Measurements from ENCODE around the gene CRAMP1.

Gene CRAMP1

GRCh38 chr16:1583180-1583579 lies 29.0 kb upstream of the CRAMP1 start (continued):
- TF ChIP-seq ZNF394 (tag by site-specific recombination; IDR thresholded peaks at IDR 0.05; ENCODE audit: borderline replicate concordance), result no peak
- no peak for TF ChIP-seq ZFP69B (tag by site-specific recombination; IDR thresholded peaks at IDR 0.05)
- TF ChIP-seq ZNF76 (tag by site-specific recombination; IDR thresholded peaks at IDR 0.05; ENCODE audit: borderline replicate concordance, low read depth), result no peak
- TF ChIP-seq ATF2 (tag by site-specific recombination; IDR thresholded peaks at IDR 0.05; ENCODE audit: low read depth), result no peak
- TF ChIP-seq ZNF416 (tag by site-specific recombination; IDR thresholded peaks at IDR 0.05), result no peak
- no peak for TF ChIP-seq FEZF1 (tag by site-specific recombination; IDR thresholded peaks at IDR 0.05)

- CTCF ChIA-PET, result no interaction called here
Observed at GRCh38 chr16:1584926-1585484, 27.2 kb upstream of the CRAMP1 start.

More at GRCh38 chr16:1584926-1585484, 27.2 kb upstream of the CRAMP1 start:
- Histone ChIP-seq H3K27ac (ENCODE audit: extremely low read depth, low read depth, low read length) (no peak overlapping the region), H3K4me1 (ENCODE audit: control insufficient read depth, insufficient read depth, low read length) (no peaks in the 10 kb centered on the region), H3K36me3 (ENCODE audit: control insufficient read depth in 2 of 2, insufficient read depth in 1 of 2, low read length in 2 of 2) (peaks cover 7 to 77% of the 10 kb centered on the region in 2 experiments; a peak in 2 of 3 replicates), H3K4me3 (ENCODE audit: low read depth, low read length) (no peak overlapping the region), H3K9me3 (ENCODE audit: control insufficient read depth, insufficient read depth, low read depth, low read length) (no peaks in the 10 kb centered on the region)
- TF ChIP-seq, protein P1, sequence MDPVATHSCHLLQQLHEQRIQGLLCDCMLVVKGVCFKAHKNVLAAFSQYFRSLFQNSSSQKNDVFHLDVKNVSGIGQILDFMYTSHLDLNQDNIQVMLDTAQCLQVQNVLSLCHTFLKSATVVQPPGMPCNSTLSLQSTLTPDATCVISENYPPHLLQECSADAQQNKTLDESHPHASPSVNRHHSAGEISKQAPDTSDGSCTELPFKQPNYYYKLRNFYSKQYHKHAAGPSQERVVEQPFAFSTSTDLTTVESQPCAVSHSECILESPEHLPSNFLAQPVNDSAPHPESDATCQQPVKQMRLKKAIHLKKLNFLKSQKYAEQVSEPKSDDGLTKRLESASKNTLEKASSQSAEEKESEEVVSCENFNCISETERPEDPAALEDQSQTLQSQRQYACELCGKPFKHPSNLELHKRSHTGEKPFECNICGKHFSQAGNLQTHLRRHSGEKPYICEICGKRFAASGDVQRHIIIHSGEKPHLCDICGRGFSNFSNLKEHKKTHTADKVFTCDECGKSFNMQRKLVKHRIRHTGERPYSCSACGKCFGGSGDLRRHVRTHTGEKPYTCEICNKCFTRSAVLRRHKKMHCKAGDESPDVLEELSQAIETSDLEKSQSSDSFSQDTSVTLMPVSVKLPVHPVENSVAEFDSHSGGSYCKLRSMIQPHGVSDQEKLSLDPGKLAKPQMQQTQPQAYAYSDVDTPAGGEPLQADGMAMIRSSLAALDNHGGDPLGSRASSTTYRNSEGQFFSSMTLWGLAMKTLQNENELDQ (tag by site-specific recombination; IDR thresholded peaks at IDR 0.05; ENCODE audit: low read depth), result no peak
- TF ChIP-seq ZNF423 (tag by site-specific recombination; IDR thresholded peaks at IDR 0.05) (no peak), SP2 (tag by site-specific recombination; IDR thresholded peaks at IDR 0.05) (no peak), ZNF10 (tag by site-specific recombination; IDR thresholded peaks at IDR 0.05) (peak; percentile 91), ZNF626 (tag by site-specific recombination; IDR thresholded peaks at IDR 0.05) (no peak), PRDM4 (tag by site-specific recombination; IDR thresholded peaks at IDR 0.05) (peak; percentile 90), ZNF292 (tag by site-specific recombination; IDR thresholded peaks at IDR 0.05; ENCODE audit: borderline replicate concordance, low read depth) (no peak), TSHZ1 (tag by site-specific recombination; IDR thresholded peaks at IDR 0.05; ENCODE audit: borderline replicate concordance) (no peak), GLI2 (tag by site-specific recombination; IDR thresholded peaks at IDR 0.05; ENCODE audit: borderline replicate concordance, low read depth) (no peak), ZNF660 (tag by site-specific recombination; IDR thresholded peaks at IDR 0.05) (no peak), ZEB2 (tag by site-specific recombination; IDR thresholded peaks at IDR 0.05) (no peak), PRDM1 (tag by site-specific recombination; IDR thresholded peaks at IDR 0.05) (no peak), ZNF302 (tag by site-specific recombination; IDR thresholded peaks at IDR 0.05; ENCODE audit: low read depth) (no peak), ZNF585B (tag by site-specific recombination; IDR thresholded peaks at IDR 0.05) (no peak), ZNF174 (tag by site-specific recombination; IDR thresholded peaks at IDR 0.05) (no peak), OVOL3 (tag by site-specific recombination; IDR thresholded peaks at IDR 0.05) (no peak)
- TF ChIP-seq, protein P2, sequence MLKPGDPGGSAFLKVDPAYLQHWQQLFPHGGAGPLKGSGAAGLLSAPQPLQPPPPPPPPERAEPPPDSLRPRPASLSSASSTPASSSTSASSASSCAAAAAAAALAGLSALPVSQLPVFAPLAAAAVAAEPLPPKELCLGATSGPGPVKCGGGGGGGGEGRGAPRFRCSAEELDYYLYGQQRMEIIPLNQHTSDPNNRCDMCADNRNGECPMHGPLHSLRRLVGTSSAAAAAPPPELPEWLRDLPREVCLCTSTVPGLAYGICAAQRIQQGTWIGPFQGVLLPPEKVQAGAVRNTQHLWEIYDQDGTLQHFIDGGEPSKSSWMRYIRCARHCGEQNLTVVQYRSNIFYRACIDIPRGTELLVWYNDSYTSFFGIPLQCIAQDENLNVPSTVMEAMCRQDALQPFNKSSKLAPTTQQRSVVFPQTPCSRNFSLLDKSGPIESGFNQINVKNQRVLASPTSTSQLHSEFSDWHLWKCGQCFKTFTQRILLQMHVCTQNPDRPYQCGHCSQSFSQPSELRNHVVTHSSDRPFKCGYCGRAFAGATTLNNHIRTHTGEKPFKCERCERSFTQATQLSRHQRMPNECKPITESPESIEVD (tag by site-specific recombination; IDR thresholded peaks at IDR 0.05), result no peak
- POLR2A ChIA-PET, result interaction anchor here (0.8 kb wide), 1 partner anchor 57 kb away, joined by 6 read pairs; no protein-coding TSS in a partner anchor
